ENCODE data around the gene RAB11FIP4. TPM values are rescaled to one million over a fixed set of nuclear protein-coding genes. Genes with fewer than 3 reads are reported as not detected.

The RAB11FIP4 gene
- total RNA-seq, 3 donors from 2014 or later (not counting 1 experiment from before 2014, with no cell fraction given): 81.4 to 121 (median 102) TPM

DNA sequence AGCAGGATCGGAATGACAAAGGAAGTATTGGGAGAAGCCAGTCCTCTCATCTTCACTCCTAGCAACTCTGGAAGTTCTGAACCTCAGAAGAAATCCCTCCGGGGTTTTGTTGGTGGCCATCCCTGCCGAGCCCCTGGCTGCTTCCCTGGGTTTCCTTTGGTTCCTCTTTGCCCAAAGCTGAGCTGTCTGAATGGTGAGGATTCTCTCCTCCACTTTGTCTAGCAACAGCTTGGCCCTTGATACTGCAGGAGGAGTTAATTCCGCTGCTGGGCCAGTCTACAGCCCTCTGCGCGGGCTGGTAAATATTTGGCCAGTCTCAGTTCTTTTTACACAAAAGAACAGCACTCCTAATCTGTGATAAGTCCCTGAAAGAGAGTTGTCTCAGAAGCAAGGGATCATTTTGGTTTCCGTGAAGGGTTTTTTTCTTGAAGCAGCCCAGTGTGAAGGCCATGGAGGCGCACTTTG, 170.9 kb downstream of the RAB11FIP4 start:
- H3K9me3 ChIP-seq (ENCODE audit: control insufficient read depth, insufficient read depth, low read length): no peaks in the 10 kb centered on the region
- TF ChIP-seq, protein P1, sequence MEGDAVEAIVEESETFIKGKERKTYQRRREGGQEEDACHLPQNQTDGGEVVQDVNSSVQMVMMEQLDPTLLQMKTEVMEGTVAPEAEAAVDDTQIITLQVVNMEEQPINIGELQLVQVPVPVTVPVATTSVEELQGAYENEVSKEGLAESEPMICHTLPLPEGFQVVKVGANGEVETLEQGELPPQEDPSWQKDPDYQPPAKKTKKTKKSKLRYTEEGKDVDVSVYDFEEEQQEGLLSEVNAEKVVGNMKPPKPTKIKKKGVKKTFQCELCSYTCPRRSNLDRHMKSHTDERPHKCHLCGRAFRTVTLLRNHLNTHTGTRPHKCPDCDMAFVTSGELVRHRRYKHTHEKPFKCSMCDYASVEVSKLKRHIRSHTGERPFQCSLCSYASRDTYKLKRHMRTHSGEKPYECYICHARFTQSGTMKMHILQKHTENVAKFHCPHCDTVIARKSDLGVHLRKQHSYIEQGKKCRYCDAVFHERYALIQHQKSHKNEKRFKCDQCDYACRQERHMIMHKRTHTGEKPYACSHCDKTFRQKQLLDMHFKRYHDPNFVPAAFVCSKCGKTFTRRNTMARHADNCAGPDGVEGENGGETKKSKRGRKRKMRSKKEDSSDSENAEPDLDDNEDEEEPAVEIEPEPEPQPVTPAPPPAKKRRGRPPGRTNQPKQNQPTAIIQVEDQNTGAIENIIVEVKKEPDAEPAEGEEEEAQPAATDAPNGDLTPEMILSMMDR (IDR thresholded peaks at IDR 0.05): no peak
- H3K27me3 Mint-ChIP-seq (ENCODE audit: low read depth in 2 of 2): peaks cover 0 to 11% of the 10 kb centered on the region in 2 donors

DNA sequence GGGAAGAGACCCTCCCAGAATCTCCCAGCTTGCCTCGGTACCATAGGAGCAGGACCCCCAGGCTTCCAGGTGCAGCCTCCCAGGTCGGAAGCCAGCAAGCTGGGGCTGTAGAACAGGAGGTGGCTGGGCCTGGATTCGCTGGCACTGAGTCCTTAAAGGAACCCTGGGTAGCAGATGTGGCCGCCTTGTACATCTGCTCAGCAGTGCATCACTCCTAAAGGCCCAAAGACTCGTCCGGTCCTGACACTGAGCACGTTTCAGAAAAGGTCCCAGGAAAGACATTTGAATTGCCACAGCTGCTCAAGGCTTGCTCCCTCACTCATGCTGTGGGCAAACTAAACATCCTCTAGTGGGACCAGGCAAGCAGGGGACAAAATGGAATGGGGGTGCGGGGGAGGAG, 172.8 kb downstream of the RAB11FIP4 start:
- intact Hi-C loops (cut with micrococcal nuclease): no loop called here
- Histone ChIP-seq H3K9me3 (ENCODE audit: control insufficient read depth, insufficient read depth, low read length) (no peaks in the 10 kb centered on the region), H3K4me3 (ENCODE audit: low read length) (no peak overlapping the region), H3K27me3 (ENCODE audit: control insufficient read depth, insufficient read depth, low read length) (peaks cover 4% of the 10 kb centered on the region), H3K4me1 (ENCODE audit: control insufficient read depth, insufficient read depth, low read length) (peaks cover 7% of the 10 kb centered on the region), H3K27ac (ENCODE audit: low read length) (no peak overlapping the region), H3K36me3 (ENCODE audit: control insufficient read depth, insufficient read depth, low read length) (no peaks in the 10 kb centered on the region)
- Mint-ChIP-seq H3K9me3 (no peaks in the 10 kb centered on the region), H3K27ac (no peak overlapping the region), H3K36me3 (no peaks in the 10 kb centered on the region), H3K4me1 (peaks cover 0 to 10% of the 10 kb centered on the region in 2 donors), H3K27me3 (ENCODE audit: low read depth in 2 of 2) (peaks cover 0 to 11% of the 10 kb centered on the region in 2 donors), H3K4me3 (no peak overlapping the region)
- WGBS (ENCODE audit: insufficient coverage): 92% methylated on average over 8 of the region's 8 CpGs
- ATAC-seq (no peak), DNase-seq (no peak)
- TF ChIP-seq, protein P1 (IDR thresholded peaks at IDR 0.05): no peak

More for the DNA sequence above, 170.9 kb downstream of the RAB11FIP4 start:
- Mint-ChIP-seq H3K9me3 (no peaks in the 10 kb centered on the region), H3K27ac (no peak overlapping the region), H3K4me3 (no peak overlapping the region), H3K4me1 (peaks cover 0 to 6% of the 10 kb centered on the region in 2 donors), H3K36me3 (no peaks in the 10 kb centered on the region)
- intact Hi-C loops (cut with micrococcal nuclease): no loop called here
- Histone ChIP-seq H3K27me3 (ENCODE audit: control insufficient read depth, insufficient read depth, low read length) (peaks cover 4% of the 10 kb centered on the region), H3K36me3 (ENCODE audit: control insufficient read depth, insufficient read depth, low read length) (no peaks in the 10 kb centered on the region), H3K4me3 (ENCODE audit: low read length) (no peak overlapping the region), H3K27ac (ENCODE audit: low read length) (no peak overlapping the region), H3K4me1 (ENCODE audit: control insufficient read depth, insufficient read depth, low read length) (peaks cover 13% of the 10 kb centered on the region)
- WGBS (ENCODE audit: insufficient coverage): 92% methylated on average over 8 of the region's 8 CpGs
- DNase-seq (no peak), ATAC-seq (no peak)

DNA sequence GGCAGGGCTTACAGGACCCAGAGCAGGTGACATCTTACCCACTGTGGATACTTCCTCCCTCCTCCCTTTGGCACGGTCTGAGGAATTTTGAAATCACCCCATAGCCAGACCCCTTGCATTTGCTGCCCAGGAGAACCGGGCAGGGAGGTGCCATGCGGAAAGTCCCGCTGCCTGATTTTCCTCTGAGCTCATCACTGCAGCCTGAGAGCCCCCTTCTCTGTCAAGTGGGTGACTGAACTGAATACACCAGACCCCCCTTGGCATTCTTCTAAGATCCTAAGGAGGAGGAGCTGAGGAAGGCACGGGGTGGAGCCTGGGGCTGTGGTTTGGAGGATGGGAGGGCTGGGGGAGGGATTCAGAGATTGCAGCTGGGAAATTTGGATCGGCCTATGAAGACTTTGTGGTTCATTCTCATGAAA, 173.4 kb downstream of the RAB11FIP4 start:
- intact Hi-C loops (cut with micrococcal nuclease): no loop called here
- Mint-ChIP-seq H3K4me3 (no peak overlapping the region), H3K4me1 (peaks cover 0 to 10% of the 10 kb centered on the region in 2 donors), H3K9me3 (no peaks in the 10 kb centered on the region), H3K27me3 (ENCODE audit: low read depth in 2 of 2) (peaks cover 0 to 11% of the 10 kb centered on the region in 2 donors), H3K36me3 (no peaks in the 10 kb centered on the region), H3K27ac (no peak overlapping the region)
- H3K4me3 ChIP-seq (ENCODE audit: low read length): no peak overlapping the region
- TF ChIP-seq, protein P1 (IDR thresholded peaks at IDR 0.05): no peak
- H3K36me3 ChIP-seq (ENCODE audit: control insufficient read depth, insufficient read depth, low read length): no peaks in the 10 kb centered on the region
- H3K9me3 ChIP-seq (ENCODE audit: control insufficient read depth, insufficient read depth, low read length): no peaks in the 10 kb centered on the region
- H3K27me3 ChIP-seq (ENCODE audit: control insufficient read depth, insufficient read depth, low read length): peaks cover 3% of the 10 kb centered on the region
- ATAC-seq: no peak
- no peak for DNase-seq
- H3K27ac ChIP-seq (ENCODE audit: low read length): no peak overlapping the region
- peaks cover 2% of the 10 kb centered on the region for H3K4me1 ChIP-seq (ENCODE audit: control insufficient read depth, insufficient read depth, low read length)
- 61% methylated on average over 5 of the region's 6 CpGs for WGBS (ENCODE audit: insufficient coverage)

DNA sequence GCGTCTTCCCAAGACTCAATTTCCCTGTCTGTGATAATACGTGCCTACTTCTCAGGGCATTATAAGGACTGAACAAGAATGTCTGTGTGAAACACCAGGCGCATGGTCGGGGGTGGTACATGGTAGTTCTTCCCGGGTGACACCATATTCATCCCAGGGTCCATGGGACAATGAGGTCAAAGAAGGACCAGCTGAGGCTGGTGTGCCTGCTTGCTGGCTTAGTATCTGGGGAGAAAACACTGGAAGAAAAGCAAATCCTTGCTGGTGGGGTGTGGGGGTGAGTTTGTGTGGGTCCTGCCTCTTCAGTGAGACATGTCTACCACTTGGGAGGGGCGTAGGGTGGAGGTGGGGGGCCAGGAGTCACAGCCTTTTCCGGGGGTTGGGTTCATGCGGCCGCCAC, 174.2 kb downstream of the RAB11FIP4 start:
- intact Hi-C loops (cut with micrococcal nuclease): no loop called here
- H3K9me3 Mint-ChIP-seq: no peaks in the 10 kb centered on the region
- H3K4me1 ChIP-seq (ENCODE audit: control insufficient read depth, insufficient read depth, low read length): no peaks in the 10 kb centered on the region

More for the DNA sequence above, 174.2 kb downstream of the RAB11FIP4 start:
- no peak for ATAC-seq
- 94% methylated on average over 9 of the region's 9 CpGs for WGBS (ENCODE audit: insufficient coverage)
- no peak overlapping the region for H3K4me3 Mint-ChIP-seq
- H3K36me3 ChIP-seq (ENCODE audit: control insufficient read depth, insufficient read depth, low read length): no peaks in the 10 kb centered on the region
- H3K36me3 Mint-ChIP-seq: no peaks in the 10 kb centered on the region
- TF ChIP-seq, protein P1 (IDR thresholded peaks at IDR 0.05): no peak
- H3K4me3 ChIP-seq (ENCODE audit: low read length): no peak overlapping the region
- H3K27ac Mint-ChIP-seq: no peak overlapping the region
- H3K27me3 ChIP-seq (ENCODE audit: control insufficient read depth, insufficient read depth, low read length): no peaks in the 10 kb centered on the region
- peaks cover 0 to 10% of the 10 kb centered on the region in 2 donors for H3K4me1 Mint-ChIP-seq
- no peaks in the 10 kb centered on the region for H3K9me3 ChIP-seq (ENCODE audit: control insufficient read depth, insufficient read depth, low read length)
- H3K27ac ChIP-seq (ENCODE audit: low read length): no peak overlapping the region
- H3K27me3 Mint-ChIP-seq (ENCODE audit: low read depth in 2 of 2): peaks cover 0 to 7% of the 10 kb centered on the region in 2 donors
- no peak for DNase-seq

Data from natural killer cell (primary cell).